ENCODE measurements around the gene CMTM5.

The CMTM5 gene, protein sequence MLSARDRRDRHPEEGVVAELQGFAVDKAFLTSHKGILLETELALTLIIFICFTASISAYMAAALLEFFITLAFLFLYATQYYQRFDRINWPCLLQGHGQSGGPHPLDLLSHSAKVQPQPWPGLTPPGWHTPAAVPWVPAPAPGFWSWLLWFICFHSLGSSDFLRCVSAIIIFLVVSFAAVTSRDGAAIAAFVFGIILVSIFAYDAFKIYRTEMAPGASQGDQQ

DNA sequence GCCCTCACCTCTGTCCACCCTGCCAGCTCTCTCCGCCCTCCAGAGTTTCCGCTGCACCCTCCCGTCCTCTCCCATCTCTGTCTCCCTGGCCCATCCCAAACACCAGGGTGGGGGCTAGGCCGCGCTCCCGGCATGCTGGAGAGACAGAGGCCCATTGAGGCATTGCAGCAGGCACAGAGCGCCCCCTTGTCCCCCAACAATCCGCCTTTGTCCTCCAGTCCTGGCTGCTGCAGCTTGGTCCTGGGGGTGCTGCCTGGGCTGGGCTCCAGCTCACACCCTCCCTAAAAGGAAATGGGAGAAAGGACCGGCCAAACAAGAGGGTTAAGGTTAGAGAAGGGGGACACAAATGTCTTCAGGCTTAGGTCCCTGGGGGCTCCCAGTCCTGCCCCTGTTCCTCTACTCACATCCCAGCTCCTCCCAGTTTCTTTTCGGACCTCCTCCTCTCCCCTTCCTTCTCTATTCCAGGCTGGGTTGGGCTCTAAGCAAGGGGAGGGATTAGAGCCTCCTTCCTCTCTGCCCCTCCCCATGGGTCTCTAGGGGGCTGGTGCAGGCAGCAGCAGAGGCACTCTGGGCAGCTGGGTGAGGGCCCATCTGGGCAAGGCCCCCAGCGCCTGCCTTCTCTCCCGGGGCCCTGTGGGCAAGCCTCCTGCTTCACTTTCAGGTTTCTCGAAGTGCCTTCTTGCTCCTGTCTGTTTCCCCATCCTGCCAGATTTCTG is at the start of gene CMTM5:
Gene CMTM5 (plus strand): TSS at position 565 of the 716 bp plus-strand sequence. CDS start 206 bp downstream, outside the sequence.
- Mint-ChIP-seq H3K4me1 (peaks cover 0 to 4% of the 10 kb centered on the region in 2 donors), H3K27ac (peak within 1 kb of the TSS; percentile 33), H3K27me3 (peaks cover 15 to 31% of the 10 kb centered on the region in 2 donors), H3K4me3 (no peak within 1 kb of the TSS), H3K9me3 (no peaks in the 10 kb centered on the region), H3K36me3 (no peaks in the 10 kb centered on the region)
- no peak for ATAC-seq (replicated peaks)
- DNase-seq: no peak

DNA sequence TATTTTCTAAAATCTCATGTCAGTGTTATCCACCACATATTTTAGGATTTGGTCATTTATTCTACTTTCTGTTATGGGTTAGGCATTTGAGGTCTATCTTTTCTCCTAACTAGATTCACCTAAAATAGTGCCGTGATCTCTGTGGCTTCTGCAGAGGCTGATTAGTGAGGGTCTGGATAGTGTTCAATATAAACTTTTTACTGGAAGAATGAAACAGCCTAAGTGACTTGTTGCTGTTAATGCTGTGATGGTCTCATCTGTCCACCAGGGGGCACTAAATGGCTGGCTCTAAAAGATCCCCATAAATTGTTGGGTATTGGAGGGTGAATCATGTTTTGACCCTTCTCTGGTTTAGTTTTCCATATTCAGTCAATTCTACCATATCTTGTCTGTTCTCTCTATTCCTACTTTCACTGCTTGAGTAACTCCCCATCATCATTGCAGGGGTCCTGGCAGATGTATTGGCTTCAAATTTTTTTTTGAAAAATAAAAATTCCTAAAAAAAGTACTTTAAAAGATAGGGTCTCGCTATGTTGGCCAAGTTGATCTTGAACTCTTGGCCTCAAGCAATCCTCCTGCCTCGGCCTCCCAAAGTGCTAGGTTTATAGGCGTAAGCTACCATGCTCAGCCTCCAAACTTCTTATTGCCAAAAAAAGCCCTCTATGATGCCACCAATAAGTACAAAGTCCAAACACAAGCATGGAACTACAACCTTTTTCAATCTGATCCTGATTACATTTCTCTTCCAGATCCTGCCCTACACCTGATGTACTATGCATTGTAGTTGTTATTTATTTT is 48.7 kb upstream of the CMTM5 start:
- Mint-ChIP-seq H3K9me3 (no peaks in the 10 kb centered on the region), H3K4me3 (no peak overlapping the region), H3K36me3 (peaks cover 19 to 29% of the 10 kb centered on the region in 2 donors), H3K4me1 (peaks cover 5 to 27% of the 10 kb centered on the region in 2 donors), H3K27me3 (no peaks in the 10 kb centered on the region), H3K27ac (no peak overlapping the region)
- peak; percentile 73 to 83 for ATAC-seq (replicated peaks)
- DNase-seq: peak; percentile 32

DNA sequence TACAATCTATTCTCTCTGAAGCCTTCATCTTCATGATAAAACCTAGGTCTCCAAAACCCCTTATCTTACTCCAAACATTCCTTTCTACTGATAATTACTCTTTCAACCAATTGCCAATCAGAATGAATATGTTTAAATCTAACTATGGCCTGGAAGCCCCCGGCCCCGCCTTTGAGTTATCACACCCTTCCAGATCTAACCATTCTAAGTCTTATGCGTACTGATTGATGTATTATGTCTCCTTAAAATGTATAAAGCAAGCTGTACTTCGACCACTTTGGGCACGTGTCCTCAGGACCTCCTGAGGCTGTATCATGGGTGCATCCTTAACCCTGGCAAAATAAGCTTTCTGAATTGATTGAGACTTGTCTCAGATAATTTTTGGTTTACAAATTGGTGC is 41.2 kb upstream of the CMTM5 start:
- no peak overlapping the region for H3K4me3 Mint-ChIP-seq
- no peaks in the 10 kb centered on the region for H3K4me1 Mint-ChIP-seq
- no peak overlapping the region for H3K27ac Mint-ChIP-seq
- no peaks in the 10 kb centered on the region for H3K36me3 Mint-ChIP-seq
- peaks cover 0 to 6% of the 10 kb centered on the region in 2 donors for H3K9me3 Mint-ChIP-seq
- H3K27me3 Mint-ChIP-seq: peaks cover 28 to 38% of the 10 kb centered on the region in 2 donors
- no peak for DNase-seq
- no peak for ATAC-seq (replicated peaks)

DNA sequence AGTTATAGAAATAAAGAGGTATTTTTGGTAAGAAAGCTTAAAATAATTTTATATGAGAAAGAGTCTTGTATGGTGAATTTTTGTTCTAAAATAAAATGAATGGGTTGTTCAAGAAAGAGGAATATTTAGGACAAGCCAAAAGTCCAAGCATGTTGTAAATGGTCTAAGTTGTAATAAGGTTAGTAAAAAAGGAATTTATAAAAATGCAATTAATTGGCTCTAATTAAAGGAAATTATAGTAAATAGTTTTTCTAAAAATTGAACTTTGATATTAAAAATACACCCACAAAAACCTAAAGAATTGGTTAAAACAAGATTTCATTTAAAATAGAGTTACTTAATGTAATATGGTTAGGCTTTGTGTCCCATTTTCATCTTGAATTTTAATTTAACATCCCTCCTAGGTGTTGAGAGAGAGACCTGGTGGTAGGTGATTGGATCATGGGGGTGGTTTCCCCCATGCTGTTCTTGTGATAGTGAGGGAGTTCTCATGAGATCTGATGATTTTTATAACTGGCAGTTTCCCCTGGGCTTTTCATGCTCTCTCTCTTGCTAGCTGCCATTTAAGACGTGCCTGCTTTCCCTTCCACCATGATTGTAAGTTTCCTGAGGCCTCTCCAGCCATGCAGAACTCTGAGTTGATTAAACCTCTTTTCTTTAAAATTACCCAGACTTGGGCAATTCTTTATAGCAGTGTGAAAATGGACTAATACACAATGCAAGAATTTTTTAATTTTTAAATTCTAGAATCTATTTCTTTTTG is 37.2 kb upstream of the CMTM5 start:
- H3K36me3 Mint-ChIP-seq: no peaks in the 10 kb centered on the region
- DNase-seq (no peak), ATAC-seq (replicated peaks) (no peak)
- H3K4me3 Mint-ChIP-seq: no peak overlapping the region
- H3K27me3 Mint-ChIP-seq: peaks cover 34 to 35% of the 10 kb centered on the region in 2 donors
- H3K4me1 Mint-ChIP-seq: no peaks in the 10 kb centered on the region
- peaks cover 0 to 6% of the 10 kb centered on the region in 2 donors for H3K9me3 Mint-ChIP-seq
- H3K27ac Mint-ChIP-seq: no peak overlapping the region

DNA sequence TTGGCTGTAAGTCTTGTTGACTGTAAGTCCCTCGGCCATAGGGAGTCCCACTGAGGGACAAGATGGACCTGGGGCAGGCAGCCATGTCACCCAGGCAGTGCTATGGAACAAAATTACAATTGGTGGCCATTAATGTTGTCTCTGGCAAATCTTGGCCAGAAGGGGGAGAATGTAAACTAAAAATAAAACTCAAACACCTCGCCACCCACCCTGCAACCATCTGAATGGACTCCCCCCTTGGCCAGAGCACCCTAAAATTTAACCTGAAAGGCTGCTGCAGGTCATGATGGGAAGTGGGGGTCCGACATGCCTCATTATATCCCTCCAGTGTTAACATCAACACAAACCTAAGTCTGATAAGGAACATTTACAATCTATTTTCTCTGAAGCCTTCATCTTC is 32.4 kb upstream of the CMTM5 start:
- no peak for DNase-seq
- ATAC-seq (replicated peaks): no peak
- peaks cover 31 to 34% of the 10 kb centered on the region in 2 donors for H3K27me3 Mint-ChIP-seq
- H3K4me1 Mint-ChIP-seq: no peaks in the 10 kb centered on the region
- H3K9me3 Mint-ChIP-seq: peaks cover 0 to 3% of the 10 kb centered on the region in 2 donors
- no peak overlapping the region for H3K27ac Mint-ChIP-seq
- no peak overlapping the region for H3K4me3 Mint-ChIP-seq
- no peaks in the 10 kb centered on the region for H3K36me3 Mint-ChIP-seq

DNA sequence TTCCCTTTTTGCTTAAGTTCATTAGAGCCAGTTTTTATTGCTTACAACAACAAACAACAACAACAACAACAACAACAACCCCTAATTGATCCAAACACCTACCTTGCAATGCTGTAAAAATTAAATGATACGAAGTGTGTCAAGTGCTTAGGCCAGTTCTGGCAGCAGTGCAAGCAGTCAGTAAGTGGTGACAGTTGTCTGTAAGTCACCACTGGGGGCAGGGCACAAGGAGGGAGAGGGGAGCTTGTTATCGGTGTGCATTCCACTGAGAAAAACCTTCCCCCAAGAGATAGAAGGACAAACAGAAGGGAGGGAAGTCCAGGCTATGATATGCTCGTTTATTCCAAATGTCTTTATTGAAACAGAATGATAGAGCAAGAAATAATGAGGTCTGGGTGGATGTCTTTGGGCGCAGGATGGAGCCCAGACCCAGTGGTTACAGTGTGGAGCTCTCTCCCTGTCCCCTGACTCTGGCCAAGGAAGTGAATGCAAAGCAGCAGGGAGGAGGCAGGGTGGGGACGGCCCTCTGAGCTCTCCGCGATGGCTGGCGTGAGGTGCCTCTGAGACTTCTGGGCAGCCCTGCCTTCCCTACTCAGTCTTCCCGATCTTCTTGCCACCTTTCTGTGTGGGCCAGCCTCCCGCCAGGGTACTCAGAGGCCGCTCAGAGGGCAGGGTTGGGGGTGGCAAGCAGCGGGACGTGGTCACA is 30.7 kb upstream of the CMTM5 start:
- no peaks in the 10 kb centered on the region for H3K36me3 Mint-ChIP-seq
- H3K4me3 Mint-ChIP-seq: no peak overlapping the region
- H3K9me3 Mint-ChIP-seq: peaks cover 0 to 3% of the 10 kb centered on the region in 2 donors
- ATAC-seq (replicated peaks): no peak
- H3K27me3 Mint-ChIP-seq: peaks cover 48% of the 10 kb centered on the region in 2 donors
- no peaks in the 10 kb centered on the region for H3K4me1 Mint-ChIP-seq
- DNase-seq: no peak
- H3K27ac Mint-ChIP-seq: no peak overlapping the region

DNA sequence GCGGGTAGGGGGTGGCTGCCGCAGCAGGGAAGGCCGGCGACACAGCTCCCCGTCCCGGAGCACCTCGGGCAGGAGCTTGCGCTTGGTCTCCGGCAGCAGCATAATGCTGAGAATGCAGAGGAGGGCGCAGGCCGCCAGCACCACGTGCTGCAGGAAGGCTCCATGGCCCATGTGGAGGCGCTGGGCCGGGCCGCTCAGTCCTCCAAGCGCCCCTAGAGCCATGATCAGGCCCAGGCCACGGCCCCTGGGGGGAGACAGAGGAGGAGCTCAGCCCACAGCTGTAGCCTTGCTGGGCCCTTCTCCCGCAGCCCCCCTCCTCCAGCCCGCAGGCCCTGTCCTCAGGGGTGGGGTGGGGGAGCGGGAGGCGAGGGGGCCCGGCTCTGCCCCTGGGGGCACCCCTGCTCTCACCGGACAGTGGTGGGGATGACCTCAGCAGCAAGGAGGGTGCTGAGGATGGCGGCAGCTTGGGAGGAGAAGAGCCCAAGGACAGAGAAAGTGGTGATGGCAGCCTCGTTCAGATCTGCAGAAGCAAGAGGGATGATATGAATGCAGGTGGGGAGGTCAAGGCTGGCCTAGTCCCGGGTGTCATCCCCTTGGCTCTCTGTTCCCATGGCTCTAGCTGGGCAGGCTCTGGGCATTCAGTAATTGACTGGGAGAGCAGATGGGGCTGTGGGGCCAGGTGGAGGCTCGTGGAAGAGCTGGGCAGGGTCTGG is 30.0 kb upstream of the CMTM5 start:
- no peaks in the 10 kb centered on the region for H3K4me1 Mint-ChIP-seq
- peaks cover 50 to 55% of the 10 kb centered on the region in 2 donors for H3K27me3 Mint-ChIP-seq
- DNase-seq (no peak), ATAC-seq (replicated peaks) (no peak)
- no peaks in the 10 kb centered on the region for H3K36me3 Mint-ChIP-seq
- no peak overlapping the region for H3K4me3 Mint-ChIP-seq
- H3K27ac Mint-ChIP-seq: no peak overlapping the region
- H3K9me3 Mint-ChIP-seq: peaks cover 0 to 3% of the 10 kb centered on the region in 2 donors

DNA sequence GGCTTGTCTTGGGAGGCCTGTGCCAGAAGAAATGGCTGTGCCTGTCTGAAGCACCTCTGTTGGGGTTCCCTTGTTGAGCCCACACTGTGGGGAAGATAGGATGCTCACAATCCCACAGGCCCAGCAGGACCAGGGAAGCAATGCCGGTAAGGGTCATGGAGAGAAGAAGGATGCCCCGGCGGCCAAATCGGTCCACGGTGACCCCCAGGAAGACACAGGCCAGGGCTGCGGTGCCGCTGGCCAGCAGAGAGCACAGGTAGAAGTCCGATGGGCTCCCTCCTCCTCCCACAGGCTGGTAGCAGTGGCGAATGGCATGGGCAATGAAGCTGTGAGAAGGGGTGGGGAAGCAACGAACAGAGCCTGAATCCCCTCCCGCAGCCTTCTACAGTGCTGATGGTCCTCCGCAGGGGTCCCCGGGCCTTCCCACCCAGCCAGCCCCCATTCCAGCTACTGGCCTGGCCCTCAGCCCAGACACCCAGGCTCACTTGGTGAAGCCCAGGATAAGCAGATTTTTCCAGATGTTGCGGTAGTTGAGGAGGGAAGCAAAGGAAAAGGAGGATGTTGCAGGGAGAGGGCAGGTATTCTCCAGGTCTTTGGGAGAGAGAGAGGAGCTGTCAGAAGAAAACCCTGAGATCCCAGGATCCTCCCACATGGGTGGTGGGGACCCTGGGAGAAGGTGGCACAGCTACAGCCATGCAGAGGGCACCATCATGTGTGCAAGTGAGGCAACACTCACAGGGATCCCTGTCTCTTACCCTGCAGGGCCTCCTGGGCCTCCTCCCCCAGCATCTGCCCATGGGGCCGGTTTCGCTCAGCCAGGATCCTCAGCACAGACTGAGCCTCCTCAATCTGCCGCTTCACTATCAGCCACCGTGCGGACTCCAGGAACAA is 29.2 kb upstream of the CMTM5 start:
- ATAC-seq (replicated peaks) (no peak), DNase-seq (no peak)
- H3K27ac Mint-ChIP-seq: no peak overlapping the region
- H3K9me3 Mint-ChIP-seq: peaks cover 0 to 3% of the 10 kb centered on the region in 2 donors
- no peak overlapping the region for H3K4me3 Mint-ChIP-seq
- H3K27me3 Mint-ChIP-seq: peaks cover 46 to 58% of the 10 kb centered on the region in 2 donors
- no peaks in the 10 kb centered on the region for H3K4me1 Mint-ChIP-seq
- no peaks in the 10 kb centered on the region for H3K36me3 Mint-ChIP-seq

DNA sequence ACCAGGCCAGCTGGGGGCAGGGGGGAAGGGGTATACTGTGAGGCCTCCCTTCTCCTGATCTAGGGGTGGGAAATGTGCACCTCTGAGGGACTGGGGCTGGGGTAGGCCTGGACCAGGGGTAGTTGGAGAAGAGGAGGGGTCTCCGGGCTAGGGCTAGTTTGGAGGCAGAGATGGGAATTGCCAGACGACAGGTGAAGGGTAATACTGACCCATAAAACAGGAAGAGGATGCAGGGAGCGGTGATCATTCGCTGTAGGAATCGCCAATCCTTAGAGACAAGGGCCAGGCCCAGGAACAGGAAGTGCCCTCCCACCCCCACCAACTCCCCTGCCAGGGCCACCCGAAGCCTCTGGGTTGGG is 28.6 kb upstream of the CMTM5 start:
- H3K27ac Mint-ChIP-seq: no peak overlapping the region
- no peaks in the 10 kb centered on the region for H3K36me3 Mint-ChIP-seq
- no peak for DNase-seq
- no peak for ATAC-seq (replicated peaks)
- peaks cover 0 to 3% of the 10 kb centered on the region in 2 donors for H3K9me3 Mint-ChIP-seq
- H3K4me3 Mint-ChIP-seq: no peak overlapping the region
- H3K27me3 Mint-ChIP-seq: peaks cover 52 to 65% of the 10 kb centered on the region in 2 donors
- no peaks in the 10 kb centered on the region for H3K4me1 Mint-ChIP-seq

DNA sequence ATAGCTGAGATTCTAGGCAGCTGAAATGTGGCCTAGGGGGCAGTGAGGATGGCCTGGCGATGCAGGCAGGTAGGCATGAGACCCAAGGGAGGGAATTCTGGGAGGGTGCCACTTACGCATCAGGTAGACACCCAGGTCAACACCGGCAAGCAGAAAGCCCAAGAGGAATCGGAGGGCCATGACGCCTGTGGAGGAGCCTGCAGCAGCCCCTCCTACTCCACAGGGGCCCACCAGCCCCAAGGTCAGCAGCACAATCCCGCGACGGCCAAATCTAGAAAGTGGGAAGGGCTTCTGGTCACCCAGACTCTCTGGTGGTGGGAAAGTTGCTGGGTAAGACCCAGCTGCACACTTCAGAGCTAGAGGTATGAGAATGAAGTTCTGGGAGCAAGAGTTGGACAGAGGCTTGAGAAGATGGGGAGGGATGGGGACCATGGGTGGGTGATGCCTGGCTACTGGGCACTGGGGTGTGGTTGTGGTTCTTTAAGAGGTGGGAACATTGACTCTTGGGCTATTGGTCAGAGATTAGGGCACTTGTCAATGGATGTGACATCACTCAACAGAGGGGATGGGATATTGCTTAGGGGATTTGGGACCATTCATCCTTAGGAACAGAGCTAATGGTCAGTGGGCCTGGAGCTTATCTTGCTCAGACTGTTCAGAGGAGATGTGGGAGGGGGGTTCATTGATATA is 27.5 kb upstream of the CMTM5 start:
- Mint-ChIP-seq H3K4me3 (no peak overlapping the region), H3K27me3 (peaks cover 62 to 75% of the 10 kb centered on the region in 2 donors), H3K4me1 (no peaks in the 10 kb centered on the region), H3K27ac (no peak overlapping the region), H3K9me3 (peaks cover 0 to 3% of the 10 kb centered on the region in 2 donors), H3K36me3 (no peaks in the 10 kb centered on the region)
- DNase-seq: no peak
- no peak for ATAC-seq (replicated peaks)

DNA sequence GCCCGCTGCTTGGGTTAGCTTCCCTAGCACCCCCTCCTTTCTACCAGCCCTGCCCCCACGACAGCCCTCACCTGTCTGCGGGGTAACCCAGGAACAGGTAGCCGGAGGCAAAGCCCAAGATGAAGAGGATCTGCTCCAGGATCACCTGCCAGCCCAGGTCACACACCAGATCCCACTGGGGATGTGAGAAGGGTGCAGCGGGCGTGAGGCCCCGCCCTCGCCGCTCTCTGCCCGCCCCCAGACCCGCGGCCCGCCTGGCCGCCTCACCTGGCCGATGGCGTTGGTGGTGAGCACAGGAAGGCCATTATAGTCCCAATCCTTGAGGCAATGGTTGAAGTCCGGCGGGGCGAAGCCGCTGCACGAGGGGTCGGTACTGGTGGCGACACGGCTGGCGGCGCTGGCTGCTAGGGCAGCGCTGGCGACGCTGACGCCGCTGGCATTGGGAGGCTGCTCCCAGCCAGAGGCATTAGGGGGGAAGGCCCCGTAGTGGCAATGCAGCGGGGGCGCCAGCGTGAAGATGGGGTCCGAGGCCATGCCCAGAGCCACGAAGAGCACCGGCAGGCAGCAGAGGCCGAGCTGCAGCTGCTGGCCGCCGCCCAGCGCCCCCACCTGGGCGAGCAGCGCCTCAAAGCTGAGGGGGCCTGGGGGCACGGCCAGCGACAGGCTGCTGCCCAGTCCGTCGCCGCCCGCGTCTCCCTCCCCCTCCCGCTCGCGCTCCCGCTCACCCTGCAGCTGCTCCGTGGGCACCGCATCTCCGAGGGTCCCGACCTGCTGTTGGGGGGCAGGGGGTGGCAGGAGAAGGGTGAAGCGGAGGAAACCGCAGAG is 25.0 kb upstream of the CMTM5 start:
- Mint-ChIP-seq H3K4me3 (peak overlapping the region; percentile 45 to 71), H3K27me3 (peaks cover 71 to 89% of the 10 kb centered on the region in 2 donors), H3K9me3 (peaks cover 0 to 3% of the 10 kb centered on the region in 2 donors), H3K27ac (no peak overlapping the region), H3K36me3 (no peaks in the 10 kb centered on the region), H3K4me1 (no peaks in the 10 kb centered on the region)
- peak; percentile 18 to 30 for ATAC-seq (replicated peaks)
- no peak for DNase-seq

Measured in stimulated activated naive B cell treated with anti-CD40 and anti-IgM and Interleukin-4, amounts not matched to agents 10 μg/mL and 1 μg/mL and 100 μg/mL, for 72 hours (primary cell).